Pons (tissue), 1 donor: ENCODE measurements around the gene AUTS2.

Experiments used
- DNase-seq: peaks from one replicate; pipeline ENCODE4 v3.0.0-alpha.2; 2016; ENCODE audit warnings: low spot score

AUTS2 gene

DNA sequence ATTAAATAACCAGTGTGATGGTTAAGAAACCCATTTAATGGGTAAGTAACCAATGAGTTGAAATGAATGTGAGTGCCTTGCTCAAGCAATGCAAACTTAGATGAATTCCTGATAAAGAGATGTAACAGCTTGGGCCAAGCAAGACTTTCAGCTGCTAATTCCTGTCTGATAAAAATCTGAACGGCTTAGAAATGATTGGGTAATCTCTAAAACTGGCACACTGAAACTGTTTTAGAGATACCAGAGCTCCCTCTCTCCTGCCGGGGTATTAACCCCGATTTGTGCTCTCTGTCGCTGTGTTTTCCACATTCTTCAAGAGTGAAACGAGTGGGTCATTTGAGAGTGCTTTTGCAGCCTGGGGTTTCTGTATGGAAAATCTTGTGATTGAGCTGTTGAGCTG lies 998.8 kb downstream of the AUTS2 start:
- no peak for DNase-seq

DNA sequence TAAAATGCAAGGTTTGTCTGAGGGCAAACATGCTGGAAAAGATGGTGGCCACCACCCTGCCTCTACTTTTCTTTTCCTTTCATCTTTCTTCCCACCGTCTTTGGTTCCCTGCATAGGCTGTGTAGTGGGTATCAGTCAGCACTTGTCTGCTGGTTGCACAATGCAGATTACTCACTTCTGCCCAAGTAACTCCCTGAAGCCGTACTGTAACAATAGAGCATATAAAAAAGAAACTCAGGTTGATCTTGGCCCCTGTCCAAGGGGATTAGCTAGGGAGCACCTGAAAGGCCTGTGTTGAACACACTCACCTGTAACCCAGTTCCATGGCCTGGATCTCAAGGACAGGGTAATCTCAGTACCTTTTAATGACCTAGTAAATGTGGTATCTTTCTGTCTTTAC lies 1000.7 kb downstream of the AUTS2 start:
- DNase-seq, result no peak

DNA sequence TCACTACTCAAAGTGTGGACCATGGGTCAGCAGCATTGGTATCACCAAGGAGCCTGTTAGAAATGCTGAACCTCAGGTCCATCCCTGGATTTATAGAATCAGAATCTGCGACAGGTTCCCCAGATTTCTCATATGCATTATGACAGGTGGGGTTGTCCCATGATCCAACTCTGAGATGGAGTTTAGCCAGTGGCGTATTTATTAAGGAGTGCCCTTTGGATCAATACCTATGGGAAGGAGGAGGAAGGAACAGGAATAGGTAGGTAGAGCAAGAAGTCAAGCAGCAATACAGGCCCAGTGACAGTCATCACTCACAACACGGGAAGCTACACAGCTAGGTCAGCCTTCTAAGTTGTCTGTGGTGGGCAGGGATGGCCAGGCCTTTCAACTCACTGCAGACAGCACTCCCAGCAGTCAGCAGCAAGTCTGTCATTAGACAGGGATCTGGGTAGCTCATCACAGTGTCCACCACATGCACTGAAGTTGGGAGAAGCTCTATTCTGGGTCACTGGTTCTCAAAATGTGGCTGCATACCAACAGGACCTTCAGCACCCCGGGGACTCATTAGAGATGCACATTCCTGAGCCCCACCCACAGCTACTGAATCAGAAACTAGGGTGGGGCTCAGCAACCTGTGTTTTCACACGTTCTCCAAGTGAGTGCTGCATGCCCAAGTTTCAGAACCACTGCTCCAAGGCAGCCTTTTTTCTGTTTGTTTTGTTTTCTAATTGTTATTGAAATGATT lies 1001.3 kb downstream of the AUTS2 start:
- no peak for DNase-seq

DNA sequence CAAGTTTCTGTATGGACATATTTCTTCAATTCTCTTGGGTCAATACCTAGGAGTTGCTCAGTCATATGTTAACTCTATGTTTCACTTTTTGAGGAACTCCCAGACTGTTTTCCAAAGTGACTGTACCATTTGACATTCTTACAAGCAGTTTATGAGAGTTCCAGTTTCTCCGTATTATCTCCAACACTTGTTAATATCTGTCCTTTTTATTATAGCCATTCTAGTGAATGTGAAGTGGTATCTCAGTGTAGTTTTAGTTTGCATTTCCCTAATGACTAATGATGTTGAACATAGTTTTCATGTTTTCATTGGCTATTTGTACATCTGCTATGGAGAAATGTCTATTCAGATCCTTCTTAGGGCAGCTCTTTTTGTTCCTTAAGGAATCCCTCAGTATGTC lies 1002.7 kb downstream of the AUTS2 start:
- DNase-seq, result no peak

DNA sequence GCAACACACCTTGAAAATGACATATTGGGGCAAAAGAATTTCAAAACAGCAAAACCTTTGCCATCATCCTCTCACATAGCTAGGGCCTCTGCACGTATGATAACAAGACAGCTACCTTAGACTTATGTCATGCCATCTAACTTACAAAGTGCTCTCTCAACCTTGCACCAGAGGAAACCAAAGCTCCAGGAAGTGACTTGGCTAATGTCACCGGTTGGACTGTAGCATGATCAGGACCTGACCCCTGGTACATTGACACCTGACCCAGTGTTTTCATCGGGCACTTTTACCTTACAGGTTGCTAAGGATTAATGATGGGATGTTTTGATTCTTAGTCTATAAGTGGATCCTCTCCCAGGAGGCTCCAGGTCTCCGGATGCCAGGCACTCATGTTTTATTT lies 1003.8 kb downstream of the AUTS2 start:
- DNase-seq, result no peak

DNA sequence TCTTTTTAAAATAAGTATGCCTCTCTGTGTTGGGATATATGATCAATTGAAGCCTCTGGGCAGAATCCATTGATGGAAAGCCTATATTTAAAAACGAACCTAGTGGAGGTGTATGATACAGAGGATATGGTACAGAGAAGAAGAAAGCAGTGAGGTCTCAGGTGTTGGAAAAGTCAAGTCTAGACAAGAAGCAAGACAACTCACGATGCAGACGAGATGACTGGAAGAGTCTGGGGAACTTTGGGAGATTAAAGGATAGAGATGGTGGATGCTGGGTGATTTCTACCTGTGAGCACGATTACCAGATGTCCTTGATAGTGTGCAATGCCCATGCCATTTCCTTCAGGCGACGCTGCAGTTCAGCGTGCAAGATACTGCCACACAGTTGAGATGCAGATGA lies 1009.0 kb downstream of the AUTS2 start:
- DNase-seq, result no peak

DNA sequence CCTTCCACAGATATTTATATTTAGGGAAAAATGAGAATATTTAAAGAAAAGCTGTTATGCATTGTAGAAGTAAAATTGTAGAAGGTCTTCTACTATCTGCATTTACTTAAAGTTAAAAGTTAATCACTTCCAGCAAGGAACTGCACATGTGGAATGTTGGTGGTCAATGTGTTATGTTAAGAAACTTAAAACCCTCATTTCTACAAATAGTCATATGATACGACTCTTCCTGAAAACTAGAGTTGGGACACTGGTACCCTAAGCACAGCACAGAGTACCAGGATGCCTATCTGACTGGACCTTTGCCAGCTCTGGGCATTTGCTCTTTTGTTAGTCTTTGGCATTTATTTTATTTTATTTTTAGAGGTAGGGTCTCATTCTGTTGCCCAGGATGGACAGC lies 1009.5 kb downstream of the AUTS2 start:
- no peak for DNase-seq

DNA sequence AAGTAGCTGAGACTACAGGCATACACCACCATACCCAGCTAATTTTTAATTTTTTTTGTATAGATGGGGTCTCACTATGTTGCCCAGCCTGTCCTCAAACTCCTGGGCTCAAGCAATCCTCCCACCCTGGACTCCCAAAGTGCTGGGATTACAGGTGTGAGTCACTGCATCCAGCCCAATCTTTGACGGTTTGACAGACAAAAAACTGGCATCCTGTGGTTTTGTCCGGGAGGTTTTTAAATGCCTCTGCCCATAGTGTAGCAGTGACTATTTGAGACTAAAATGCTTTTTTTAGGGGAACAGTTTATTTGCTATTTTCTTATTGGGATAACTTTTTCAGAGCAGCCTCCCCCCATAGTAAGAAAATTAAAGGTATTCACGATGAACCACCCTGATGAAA lies 1010.0 kb downstream of the AUTS2 start:
- DNase-seq, result no peak

DNA sequence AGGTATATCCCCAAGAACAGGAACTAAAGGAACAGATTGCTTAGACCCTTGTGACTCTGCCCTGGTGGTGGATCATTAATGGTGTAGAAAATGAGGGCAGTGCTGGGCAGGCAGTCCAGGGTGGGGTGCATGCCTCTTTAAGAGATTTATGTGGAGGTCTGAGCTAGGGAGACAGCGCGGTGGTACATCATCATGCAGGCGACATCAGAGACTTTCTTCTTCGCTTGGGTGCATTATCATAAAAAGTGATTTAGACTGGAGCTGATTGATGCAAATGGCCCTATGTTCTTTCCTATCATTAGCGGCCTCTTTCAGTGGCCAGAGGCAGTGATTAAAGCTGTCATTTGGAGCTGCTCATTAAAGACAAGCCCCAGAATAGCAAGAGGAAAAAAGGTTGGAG lies 1014.5 kb downstream of the AUTS2 start:
- no peak for DNase-seq

DNA sequence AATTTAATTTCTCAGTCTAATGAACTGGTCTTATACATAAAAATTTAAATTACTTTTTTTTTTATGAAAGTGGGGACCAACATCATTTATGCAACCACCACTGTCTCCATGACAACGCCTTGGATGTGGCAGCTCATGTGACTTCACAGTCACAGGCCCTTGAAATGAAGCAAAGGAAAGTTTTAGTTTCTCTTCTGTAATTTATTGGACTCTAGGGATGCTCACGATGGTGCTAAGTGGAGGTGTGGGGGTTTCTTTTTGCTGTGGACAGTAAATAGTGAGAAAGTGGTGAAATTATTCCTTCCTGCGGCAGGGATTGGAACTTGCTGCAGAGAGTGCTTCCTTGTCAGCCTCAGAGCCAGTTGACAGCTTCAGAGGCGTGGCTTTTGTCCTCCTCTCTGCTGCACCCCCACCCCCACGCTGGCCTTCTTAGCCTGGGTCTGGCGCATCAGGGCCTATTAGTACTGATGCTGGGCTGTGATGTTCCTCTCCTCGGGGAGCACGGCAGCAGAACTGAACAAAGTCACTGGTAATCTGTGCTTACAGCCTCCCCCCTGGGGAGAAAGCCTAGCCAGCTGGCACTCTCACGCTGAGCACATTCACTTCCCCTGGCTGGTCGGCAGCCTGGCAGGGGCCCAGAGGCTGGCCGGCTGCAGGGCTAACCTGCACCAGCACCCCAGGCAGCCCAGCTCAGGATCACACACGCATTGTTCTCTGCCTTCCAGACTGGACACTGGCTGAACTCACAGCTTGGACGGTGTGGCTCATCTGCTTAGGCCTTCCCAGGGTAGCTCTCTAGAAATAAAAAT lies 1016.2 kb downstream of the AUTS2 start:
- peak; percentile 52 for DNase-seq

DNA sequence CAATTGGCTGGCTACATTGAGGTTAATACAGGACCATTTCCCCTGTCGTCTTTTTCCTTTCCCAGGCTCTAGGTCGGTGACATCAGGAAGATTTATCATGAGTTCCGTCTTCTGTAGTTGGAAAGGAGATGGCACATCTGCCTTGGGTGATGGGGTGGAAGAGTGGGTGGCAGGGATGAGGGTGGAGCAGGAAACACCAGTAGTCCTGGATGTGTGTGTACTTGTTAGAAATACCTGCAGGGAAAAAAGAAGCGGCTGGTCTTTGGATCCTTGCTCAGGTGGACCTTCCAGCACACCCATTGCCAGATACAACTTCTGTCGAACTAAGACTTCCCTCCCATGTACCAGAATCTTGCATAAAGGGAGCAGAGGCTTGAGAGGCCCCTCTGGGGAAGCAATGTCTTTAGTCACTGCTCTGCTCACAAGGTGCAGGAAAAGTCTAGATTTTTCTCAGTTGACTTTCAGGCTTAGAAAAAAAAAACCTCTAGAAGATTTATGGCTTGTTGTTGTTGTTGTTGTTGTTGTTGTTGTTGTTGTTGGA lies 1016.9 kb downstream of the AUTS2 start:
- no peak for DNase-seq

DNA sequence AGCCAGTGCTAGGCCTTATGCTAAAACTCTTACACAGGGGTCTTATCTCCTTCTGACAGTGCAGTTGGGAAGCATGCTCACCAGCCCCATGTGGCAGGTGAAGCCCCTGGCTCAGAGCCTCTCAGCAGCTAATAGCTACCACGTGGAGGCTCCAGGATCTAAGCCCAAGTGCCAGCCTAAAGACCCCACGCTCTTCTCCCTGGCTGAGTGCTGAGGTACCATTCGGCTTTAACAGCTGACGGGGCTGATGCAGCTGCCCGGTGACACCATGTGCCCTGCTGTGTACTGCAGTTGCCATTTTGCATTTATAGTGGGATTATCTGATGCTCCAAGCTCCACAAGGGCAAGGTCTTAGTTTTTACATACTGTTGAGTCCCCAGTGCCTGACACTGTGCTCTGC lies 1017.9 kb downstream of the AUTS2 start:
- DNase-seq, result no peak

DNA sequence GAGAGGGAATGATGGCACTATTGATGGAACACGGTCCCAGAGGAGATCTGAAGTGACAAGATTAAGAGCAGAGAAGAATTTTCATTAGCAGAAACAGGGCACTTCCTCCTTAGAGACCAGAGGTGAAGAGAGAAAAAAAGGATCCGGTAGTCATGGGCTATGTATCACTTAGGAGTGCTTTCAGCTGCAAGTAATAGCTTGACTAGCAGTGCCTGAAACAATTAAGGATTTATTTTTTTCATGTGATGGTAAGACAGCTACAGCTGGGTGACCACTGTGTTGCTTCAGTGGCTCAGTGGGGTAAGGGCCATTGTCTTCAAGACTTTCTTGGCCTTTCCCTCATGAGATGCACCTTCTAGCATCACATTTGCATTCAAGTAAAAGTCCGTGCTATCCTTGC lies 1018.5 kb downstream of the AUTS2 start:
- DNase-seq, result no peak

DNA sequence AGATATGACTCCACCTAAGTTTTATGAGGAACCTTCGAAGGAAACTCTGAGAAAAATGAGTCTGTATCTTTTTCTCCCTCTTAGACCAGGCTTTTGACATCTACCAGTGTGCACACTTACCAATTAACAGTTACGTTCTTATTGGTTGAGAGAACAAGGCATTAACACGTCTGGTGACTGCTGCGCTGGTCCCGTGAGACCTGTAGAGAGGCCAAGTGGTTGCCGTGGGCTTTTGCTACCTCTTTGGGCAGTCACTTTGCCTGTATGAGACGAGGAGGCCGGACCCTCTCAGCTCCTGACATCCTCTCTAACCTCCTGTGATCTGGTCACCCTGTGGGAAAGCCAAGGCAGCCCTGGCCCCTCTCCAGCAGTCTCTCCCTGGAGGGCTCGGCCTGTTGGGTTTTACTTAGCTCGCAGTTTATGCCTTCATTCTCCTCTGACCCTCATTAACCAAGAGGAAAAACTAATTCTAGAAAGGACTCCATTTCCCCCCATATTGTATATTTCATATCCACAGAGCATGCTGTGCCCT lies 1019.8 kb downstream of the AUTS2 start:
- no peak for DNase-seq

DNA sequence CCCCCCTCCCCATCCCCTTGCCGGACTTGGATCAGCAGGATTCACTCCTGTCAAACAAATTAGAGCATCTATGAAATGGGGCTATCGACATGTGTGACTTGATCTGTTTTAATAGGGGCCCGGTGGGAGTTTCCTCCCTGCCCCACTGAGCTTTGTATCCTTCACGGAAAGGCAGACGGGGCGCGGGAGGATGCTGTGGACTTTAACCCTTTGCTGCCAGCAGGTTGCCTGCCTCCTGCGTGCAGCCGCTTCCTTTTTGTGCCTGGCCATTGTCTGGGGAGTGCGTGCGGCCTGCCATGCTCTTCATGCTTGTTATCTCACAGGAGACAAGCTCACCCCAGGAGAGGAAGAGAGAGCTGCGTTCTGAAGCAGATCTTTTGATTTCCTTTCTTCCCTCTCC lies 1020.9 kb downstream of the AUTS2 start:
- DNase-seq, result no peak

DNA sequence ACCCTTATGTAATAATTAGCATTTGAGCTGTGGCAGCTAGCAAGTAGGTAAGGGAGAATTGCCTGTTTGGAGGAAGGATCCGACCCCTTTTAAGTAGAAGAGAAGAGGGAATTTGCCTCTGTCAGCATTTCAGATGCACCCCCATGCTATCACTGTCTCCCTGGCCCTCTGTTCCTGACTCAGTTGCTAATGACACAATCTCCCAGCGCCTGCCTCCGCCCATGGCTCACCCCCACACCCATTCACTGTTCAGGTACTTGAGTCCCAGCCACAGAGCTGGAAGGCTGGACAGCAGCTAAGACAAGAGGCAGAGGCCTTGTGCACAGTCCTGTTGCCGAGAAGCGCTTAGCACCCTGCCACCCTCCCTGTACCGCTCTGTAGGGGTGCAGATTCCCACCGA lies 1021.4 kb downstream of the AUTS2 start:
- no peak for DNase-seq

DNA sequence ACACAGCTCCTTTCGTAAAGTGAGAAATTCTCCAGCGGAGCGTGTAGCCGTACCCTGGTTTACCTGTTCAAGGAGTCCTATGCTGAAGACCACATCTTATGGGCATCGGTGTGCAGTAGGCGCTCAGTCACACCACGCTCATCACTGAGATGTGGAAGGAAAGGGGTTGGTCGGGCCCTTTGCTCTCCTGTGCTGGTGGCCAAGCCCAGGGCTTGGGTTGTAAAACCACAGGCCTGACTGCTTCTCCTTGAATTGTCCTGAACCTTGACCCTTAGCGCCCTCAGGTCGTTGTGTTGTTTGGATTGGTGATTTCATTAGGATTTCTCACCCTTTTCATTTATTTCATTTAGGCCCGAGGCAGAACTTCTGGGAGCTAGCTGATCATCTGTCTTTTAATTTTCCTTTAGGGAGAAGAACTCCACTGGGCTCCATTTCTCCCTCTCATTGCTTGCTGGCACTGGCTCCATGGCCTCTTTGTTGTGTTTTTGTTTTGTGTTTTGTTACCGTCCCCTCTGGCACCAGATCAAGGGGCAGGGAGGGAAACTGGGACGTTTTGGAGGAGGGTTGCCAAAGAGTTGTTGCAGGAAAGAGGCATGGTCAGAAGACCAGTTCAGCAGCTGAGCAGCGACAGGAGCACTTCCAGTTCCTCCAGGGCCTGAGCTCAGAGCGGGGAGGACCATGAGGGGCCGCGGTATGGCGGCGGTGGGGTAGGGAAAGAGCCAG lies 1022.2 kb downstream of the AUTS2 start:
- peak; percentile 54 for DNase-seq

DNA sequence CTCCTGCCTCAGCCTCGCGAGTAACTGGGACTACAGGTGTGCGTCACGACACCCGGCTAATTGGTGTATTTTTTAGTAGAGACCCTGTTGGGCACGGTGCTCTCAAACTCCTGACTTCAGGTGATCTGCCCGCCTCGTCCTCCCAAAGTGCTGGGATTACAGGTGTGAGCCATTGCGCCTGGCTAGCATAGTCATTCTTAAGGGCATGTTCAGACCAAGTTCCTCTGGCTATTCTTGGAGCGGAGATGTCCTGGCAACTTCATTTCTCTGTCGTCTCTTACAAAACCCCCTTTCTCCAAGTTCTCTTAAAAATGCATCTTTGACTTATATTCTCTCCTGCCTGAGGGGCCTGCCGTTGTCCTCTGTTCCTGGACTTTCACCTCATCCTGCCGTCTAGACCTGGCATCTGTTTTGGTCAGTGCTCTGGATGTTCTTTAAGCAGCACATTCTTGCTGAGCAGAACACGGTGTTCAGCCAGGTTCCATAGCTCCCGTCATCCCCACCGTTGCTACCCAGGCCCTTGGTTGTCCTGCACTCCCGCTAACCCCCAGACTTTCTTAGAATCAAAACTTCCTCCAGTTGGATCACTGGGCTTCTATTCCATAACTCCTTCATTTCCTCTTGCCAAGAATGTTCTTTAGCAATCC lies 1023.8 kb downstream of the AUTS2 start:
- no peak for DNase-seq

DNA sequence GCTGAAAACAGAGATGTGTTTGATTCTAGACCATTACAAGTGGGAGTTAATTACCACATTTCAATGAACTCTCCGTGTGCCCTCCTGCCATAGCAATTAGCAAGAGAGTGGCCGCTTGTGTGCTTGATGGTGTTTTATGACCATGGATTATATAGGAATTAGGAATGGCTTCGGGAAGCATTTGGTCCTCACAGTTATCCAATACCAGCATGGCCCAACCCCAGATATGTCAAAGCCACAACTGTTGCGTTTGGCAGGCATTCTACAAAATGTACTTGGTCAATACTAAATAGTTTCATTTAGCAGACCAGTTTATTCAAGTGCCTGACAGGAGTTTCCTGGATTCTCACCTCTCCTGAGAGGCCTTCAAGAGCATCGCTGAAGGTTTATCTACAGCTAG lies 1024.7 kb downstream of the AUTS2 start:
- DNase-seq, result no peak

DNA sequence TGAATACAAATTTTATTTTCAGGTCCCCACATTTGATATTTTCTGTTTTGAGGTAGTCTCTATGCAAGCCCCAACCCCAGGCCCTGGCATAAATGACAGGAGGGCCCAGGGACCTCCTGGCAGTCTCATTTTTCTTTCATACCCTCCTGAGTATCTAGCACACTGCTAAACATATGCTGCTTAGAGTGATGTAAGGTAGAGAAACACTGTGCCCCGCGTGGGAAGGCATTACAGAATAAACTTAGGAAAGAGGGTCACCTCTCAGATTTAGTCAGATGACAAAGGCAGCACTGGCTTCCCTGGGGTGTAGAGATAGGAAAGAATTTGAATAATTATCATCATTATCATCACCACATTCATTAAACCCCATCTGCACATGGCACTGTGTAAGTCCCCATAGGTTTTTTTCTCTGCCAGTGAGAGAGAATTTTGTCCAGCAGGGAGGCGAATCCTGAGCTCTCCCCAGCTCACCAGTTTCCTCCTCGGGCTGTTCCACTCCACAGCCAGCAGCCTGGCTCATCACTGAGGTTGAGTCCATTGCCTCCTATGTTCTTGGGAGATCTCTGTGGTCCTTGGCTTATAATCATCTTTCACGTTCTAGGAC lies 1026.3 kb downstream of the AUTS2 start:
- DNase-seq, result no peak

DNA sequence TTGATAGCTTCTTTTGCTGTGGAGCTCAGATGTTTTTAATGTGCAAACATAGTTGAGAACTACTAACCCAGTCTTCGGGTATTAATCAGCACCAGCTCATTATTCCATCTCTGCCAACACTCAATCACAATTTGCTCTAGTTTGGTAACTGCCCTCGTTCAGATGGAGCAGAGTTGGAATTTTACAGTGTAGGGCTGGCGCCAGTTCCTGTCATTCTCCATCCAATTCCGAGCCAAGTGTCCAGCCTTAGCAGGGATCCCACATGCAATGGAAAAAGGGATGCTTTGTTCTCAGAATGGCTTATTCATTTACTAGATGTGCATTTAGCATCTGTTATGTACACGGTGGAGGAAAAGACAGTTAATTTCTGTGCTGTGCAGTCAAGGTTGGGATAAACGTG lies 1029.2 kb downstream of the AUTS2 start:
- DNase-seq, result peak; percentile 58

DNA sequence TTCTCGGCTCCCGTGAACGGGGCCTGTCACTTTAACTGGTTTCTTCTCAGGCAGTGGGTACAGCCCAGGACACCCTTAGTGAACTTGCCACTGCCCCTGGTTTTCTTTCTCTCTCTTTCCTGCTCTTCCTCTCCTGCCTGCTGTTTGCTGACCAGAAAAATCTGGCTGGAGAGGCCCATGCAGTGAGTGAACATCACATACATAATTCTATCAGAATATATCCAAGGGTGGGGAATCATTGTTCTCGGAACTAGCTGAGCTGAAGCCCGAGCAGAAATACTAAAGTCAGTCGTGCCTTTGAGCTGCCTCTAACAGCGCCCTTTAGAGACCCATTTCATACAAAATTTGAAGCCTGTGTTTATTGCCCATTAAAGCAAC lies 1032.2 kb downstream of the AUTS2 start:
- DNase-seq, result no peak
